HL-60 (cell line): ENCODE measurements around the gene INTS1.

ENCODE experiments used
- DNase-seq, 2 experiments: peaks; one replicate each; pipeline ENCODE4 v3.0.0-alpha.2; 2010 to 2020; ENCODE audit warnings: low read depth in 1 of 2, low spot score in 1 of 2
- H3K27ac ChIP-seq: fragments of 250-450 bp; sonication (Bioruptor Pico); replicated peaks from 2 replicates; pipeline ENCODE4 v1.5.1; 2020; ENCODE audit warnings: mild to moderate bottlenecking, moderate library complexity
- H3K27me3 ChIP-seq: fragments of 250-450 bp; sonication (Bioruptor Pico); 2 replicates; pipeline ENCODE4 v1.5.1; 2021; ENCODE audit warnings: mild to moderate bottlenecking, moderate library complexity; ENCODE audit not compliant: insufficient read depth, poor library complexity, severe bottlenecking
- H3K4me3 ChIP-seq: replicated peaks from 2 replicates; pipeline ENCODE4 v1.5.1; 2011; ENCODE audit warnings: mild to moderate bottlenecking, control low read depth, low read length; ENCODE audit not compliant: insufficient read depth
- GABPA ChIP-seq: IDR thresholded peaks from 2 replicates; pipeline ENCODE4 v1.6.1; 2012; ENCODE audit warnings: low read depth
- POLR2AphosphoS5 ChIP-seq: IDR thresholded peaks from 2 replicates; pipeline ENCODE4 v1.6.1; 2012; ENCODE audit warnings: low read depth
- REST ChIP-seq: IDR thresholded peaks from 2 replicates; pipeline ENCODE4 v1.6.1; 2012; ENCODE audit warnings: low read depth; ENCODE audit not compliant: insufficient replicate concordance
- SPI1 ChIP-seq: IDR thresholded peaks from 2 replicates; pipeline ENCODE4 v1.6.1; 2012; ENCODE audit warnings: low read depth, mild to moderate bottlenecking, borderline replicate concordance
- long read RNA-seq: library from polyadenylated mRNA; unstranded; transcript quantifications from one replicate; pipeline ENCODE4 v2.0.0, GENCODE V29; 2020
- TF ChIP-seq, protein P1 (sequence below): IDR thresholded peaks from one replicate; pipeline ENCODE4 v1.5.1; 2011; ENCODE audit warnings: low read length, control low read depth, inconsistent platforms; ENCODE audit not compliant: insufficient read depth

Gene INTS1, protein sequence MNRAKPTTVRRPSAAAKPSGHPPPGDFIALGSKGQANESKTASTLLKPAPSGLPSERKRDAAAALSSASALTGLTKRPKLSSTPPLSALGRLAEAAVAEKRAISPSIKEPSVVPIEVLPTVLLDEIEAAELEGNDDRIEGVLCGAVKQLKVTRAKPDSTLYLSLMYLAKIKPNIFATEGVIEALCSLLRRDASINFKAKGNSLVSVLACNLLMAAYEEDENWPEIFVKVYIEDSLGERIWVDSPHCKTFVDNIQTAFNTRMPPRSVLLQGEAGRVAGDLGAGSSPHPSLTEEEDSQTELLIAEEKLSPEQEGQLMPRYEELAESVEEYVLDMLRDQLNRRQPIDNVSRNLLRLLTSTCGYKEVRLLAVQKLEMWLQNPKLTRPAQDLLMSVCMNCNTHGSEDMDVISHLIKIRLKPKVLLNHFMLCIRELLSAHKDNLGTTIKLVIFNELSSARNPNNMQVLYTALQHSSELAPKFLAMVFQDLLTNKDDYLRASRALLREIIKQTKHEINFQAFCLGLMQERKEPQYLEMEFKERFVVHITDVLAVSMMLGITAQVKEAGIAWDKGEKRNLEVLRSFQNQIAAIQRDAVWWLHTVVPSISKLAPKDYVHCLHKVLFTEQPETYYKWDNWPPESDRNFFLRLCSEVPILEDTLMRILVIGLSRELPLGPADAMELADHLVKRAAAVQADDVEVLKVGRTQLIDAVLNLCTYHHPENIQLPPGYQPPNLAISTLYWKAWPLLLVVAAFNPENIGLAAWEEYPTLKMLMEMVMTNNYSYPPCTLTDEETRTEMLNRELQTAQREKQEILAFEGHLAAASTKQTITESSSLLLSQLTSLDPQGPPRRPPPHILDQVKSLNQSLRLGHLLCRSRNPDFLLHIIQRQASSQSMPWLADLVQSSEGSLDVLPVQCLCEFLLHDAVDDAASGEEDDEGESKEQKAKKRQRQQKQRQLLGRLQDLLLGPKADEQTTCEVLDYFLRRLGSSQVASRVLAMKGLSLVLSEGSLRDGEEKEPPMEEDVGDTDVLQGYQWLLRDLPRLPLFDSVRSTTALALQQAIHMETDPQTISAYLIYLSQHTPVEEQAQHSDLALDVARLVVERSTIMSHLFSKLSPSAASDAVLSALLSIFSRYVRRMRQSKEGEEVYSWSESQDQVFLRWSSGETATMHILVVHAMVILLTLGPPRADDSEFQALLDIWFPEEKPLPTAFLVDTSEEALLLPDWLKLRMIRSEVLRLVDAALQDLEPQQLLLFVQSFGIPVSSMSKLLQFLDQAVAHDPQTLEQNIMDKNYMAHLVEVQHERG (N-terminal part only)
- long read RNA-seq, partial matches to known transcripts: 70 of 90 reads
- long read RNA-seq, other reads (novel, unspliced or antisense): 20 of 90 reads

DNA sequence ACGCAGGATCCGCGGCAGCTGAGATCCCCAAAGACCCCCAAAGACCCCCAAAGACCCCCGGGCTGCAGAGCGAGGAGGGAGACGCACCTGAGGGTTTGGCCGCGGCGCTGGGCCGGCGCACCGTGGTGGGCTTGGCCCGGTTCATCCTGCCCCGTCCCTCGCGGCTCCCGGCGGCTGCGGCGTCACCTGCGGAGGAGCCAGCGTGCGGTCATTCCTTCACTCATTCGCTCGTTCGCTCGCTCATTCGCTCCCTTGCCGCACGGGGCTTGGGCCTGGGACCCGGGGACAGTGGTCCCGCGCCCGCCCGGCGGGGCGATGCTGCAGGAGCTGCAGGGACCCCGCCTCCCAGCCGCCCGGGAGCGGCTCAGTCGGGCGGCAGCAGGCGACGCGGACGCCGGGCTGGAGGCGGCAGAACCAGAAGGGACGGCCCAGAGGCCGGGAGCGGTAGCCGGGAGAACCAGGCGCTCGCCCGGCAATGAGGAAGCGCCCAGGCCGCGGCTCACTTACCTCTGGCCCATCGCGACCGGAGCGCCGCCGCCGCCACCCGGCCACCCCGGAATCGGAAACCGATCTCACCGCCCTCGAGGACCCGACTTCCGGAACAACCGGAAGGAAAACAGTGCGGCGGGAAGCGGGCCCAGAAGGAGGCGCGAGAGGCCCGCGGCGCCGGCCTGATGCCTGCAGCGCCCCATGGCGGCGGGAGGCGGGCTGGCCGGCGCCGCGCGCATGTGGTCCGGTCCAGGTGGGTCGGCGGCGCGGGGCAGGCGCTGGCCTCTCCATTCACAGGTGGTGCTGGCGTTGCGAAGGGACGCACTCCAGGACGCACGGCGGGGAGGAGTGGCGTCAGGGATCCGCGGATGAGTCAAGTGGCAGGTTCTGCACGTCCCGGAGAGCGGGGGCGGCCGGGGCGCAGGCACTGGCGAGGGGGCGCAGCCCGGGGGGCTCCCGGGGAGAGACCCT lies at the start of gene INTS1:
TSS of gene INTS1 (minus strand) at position 574 of the 960 bp plus-strand sequence. CDS start at position 145, 429 bp downstream.
- peak; percentile 88 to 94 for DNase-seq
- Histone ChIP-seq H3K27me3 (no peaks in the 10 kb centered on the region), H3K4me3 (peak within 1 kb of the TSS; percentile 100), H3K27ac (peak within 1 kb of the TSS; percentile 86)
- TF ChIP-seq GABPA (peak; percentile 98), SPI1 (peak; percentile 48; the same call in 1 of the 2 replicates), POLR2AphosphoS5 (peak; percentile 57), REST (peak; percentile 58)
- TF ChIP-seq, protein P1, sequence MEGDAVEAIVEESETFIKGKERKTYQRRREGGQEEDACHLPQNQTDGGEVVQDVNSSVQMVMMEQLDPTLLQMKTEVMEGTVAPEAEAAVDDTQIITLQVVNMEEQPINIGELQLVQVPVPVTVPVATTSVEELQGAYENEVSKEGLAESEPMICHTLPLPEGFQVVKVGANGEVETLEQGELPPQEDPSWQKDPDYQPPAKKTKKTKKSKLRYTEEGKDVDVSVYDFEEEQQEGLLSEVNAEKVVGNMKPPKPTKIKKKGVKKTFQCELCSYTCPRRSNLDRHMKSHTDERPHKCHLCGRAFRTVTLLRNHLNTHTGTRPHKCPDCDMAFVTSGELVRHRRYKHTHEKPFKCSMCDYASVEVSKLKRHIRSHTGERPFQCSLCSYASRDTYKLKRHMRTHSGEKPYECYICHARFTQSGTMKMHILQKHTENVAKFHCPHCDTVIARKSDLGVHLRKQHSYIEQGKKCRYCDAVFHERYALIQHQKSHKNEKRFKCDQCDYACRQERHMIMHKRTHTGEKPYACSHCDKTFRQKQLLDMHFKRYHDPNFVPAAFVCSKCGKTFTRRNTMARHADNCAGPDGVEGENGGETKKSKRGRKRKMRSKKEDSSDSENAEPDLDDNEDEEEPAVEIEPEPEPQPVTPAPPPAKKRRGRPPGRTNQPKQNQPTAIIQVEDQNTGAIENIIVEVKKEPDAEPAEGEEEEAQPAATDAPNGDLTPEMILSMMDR: peak; percentile 70

- no peak for TF ChIP-seq GABPA
- no peak for TF ChIP-seq SPI1
- no peak for TF ChIP-seq POLR2AphosphoS5
- no peak for TF ChIP-seq REST
- TF ChIP-seq, protein P1: no peak
- no peaks in the 10 kb centered on the region for H3K27me3 ChIP-seq
- DNase-seq: no peak
- H3K27ac ChIP-seq: no peak overlapping the region
- no peak overlapping the region for H3K4me3 ChIP-seq
Observed at GRCh38 chr7:1553512-1554210, 49.5 kb upstream of the INTS1 start.
